GM23248 (cell line): ENCODE measurements around the gene DIO1. TPM values are rescaled to one million over a fixed set of nuclear protein-coding genes. Genes with fewer than 3 reads are reported as not detected.

ENCODE experiments used
- DNase-seq: peaks from one replicate; pipeline ENCODE4 v3.0.0-alpha.2; 2015
- H2AFZ ChIP-seq: fragments of 200-600 bp; sonication (generic); 2 replicates; pipeline ENCODE4 v1.6.1; 2016; ENCODE audit warnings: antibody characterized with exemption
- H3F3A ChIP-seq: fragments of 200-600 bp; sonication (generic); 2 replicates; pipeline ENCODE4 v1.6.1; 2016; ENCODE audit warnings: mild to moderate bottlenecking, antibody characterized with exemption, mixed run types; ENCODE audit not compliant: insufficient read depth
- H3K27ac ChIP-seq: fragments of 200-600 bp; sonication (generic); 2 replicates; pipeline ENCODE4 v1.5.1; 2016; ENCODE audit warnings: mild to moderate bottlenecking
- H3K27me3 ChIP-seq: fragments of 200-600 bp; sonication (generic); replicated peaks from 2 replicates; pipeline ENCODE4 v1.6.1; 2016; ENCODE audit warnings: mild to moderate bottlenecking; ENCODE audit not compliant: insufficient read depth
- H3K36me3 ChIP-seq: fragments of 200-600 bp; sonication (generic); 2 replicates; pipeline ENCODE4 v1.6.1; 2016; ENCODE audit warnings: low read depth, mild to moderate bottlenecking
- H3K4me1 ChIP-seq: fragments of 200-600 bp; sonication (generic); 2 replicates; pipeline ENCODE4 v1.6.1; 2016; ENCODE audit warnings: mild to moderate bottlenecking; ENCODE audit not compliant: insufficient read depth
- H3K4me2 ChIP-seq: fragments of 200-600 bp; sonication (generic); one replicate; pipeline ENCODE4 v1.6.1; 2016; ENCODE audit warnings: mild to moderate bottlenecking; ENCODE audit not compliant: unreplicated experiment
- H3K4me3 ChIP-seq: fragments of 200-600 bp; sonication (generic); 2 replicates; pipeline ENCODE4 v1.5.1; 2016; ENCODE audit warnings: mild to moderate bottlenecking
- H3K79me2 ChIP-seq: fragments of 200-600 bp; sonication (generic); 2 replicates; pipeline ENCODE4 v1.6.1; 2016; ENCODE audit warnings: mild to moderate bottlenecking; ENCODE audit not compliant: insufficient read depth
- H3K9ac ChIP-seq: fragments of 200-600 bp; sonication (generic); 2 replicates; pipeline ENCODE4 v1.6.1; 2016; ENCODE audit warnings: mild to moderate bottlenecking
- H3K9me2 ChIP-seq: fragments of 200-600 bp; sonication (generic); 2 replicates; pipeline ENCODE4 v1.6.1; 2016; ENCODE audit warnings: mixed run types, mild to moderate bottlenecking, moderate library complexity; ENCODE audit not compliant: insufficient read depth
- H3K9me3 ChIP-seq: fragments of 200-600 bp; sonication (generic); one replicate; pipeline ENCODE4 v1.6.1; 2017; ENCODE audit warnings: low read depth
- H4K20me1 ChIP-seq: fragments of 200-600 bp; sonication (generic); 2 replicates; pipeline ENCODE4 v1.6.0; 2016; ENCODE audit not compliant: insufficient read depth
- EZH2 ChIP-seq: fragments of 200-600 bp; sonication (generic); IDR thresholded peaks from 2 replicates; pipeline ENCODE4 v1.6.1; 2018; ENCODE audit warnings: antibody characterized with exemption, mild to moderate bottlenecking; ENCODE audit not compliant: insufficient read depth, poor library complexity, severe bottlenecking
- EZH2phosphoT487 ChIP-seq: fragments of 200-600 bp; sonication (generic); IDR thresholded peaks from 2 replicates; pipeline ENCODE4 v1.6.1; 2018; ENCODE audit warnings: antibody characterized with exemption, moderate library complexity, mild to moderate bottlenecking, low read depth; ENCODE audit not compliant: insufficient read depth
- WGBS, 2 experiments: methylation state at CpG; one replicate each; pipeline ENCODE4 v1.1.6; 2015 to 2017; ENCODE audit warnings: low lambda C conversion rate in 2 of 2, low coverage in 1 of 2; ENCODE audit errors: missing lambda C conversion rate in 2 of 2; 5-methylcytosine and 5-hydroxymethylcytosine counted together
- in situ Hi-C: fragments of 300-500 bp; cut with MboI; formaldehyde crosslinking; loops from 2 replicates; pipeline ENCODE4 v1.15.0; 2020
- polyA plus RNA-seq: library from polyadenylated mRNA; unstranded; fragments of >200 nt; fragmentation: Nextera tagmentation; extraction: Ambion mirVana; gene quantifications from 2 replicates; pipeline ENCODE4 v1.2.1, GENCODE V29; 2016
- total RNA-seq: library from RNA; depleted of rRNA; stranded (reverse); fragments of >200 nt; shearing (Covaris generic); gene quantifications from 2 replicates; pipeline ENCODE4 v1.2.3, GENCODE V29; 2014

DIO1 gene
- total and polyA plus RNA-seq, 2 experiments from 2014 or later = not detected

- in situ Hi-C loops = no loop called here
- Histone ChIP-seq H3K27ac (no peak overlapping the region), H2AFZ (no peak overlapping the region), H3K4me2 (no peak overlapping the region), H3K36me3 (no peaks in the 10 kb centered on the region), H3K79me2 (no peaks in the 10 kb centered on the region), H3K9me3 (no peaks in the 10 kb centered on the region), H4K20me1 (no peaks in the 10 kb centered on the region), H3K9me2 (no peaks in the 10 kb centered on the region), H3K9ac (no peak overlapping the region), H3F3A (peaks cover 2% of the 10 kb centered on the region; the same call in 1 of the 2 replicates), H3K27me3 (no peaks in the 10 kb centered on the region), H3K4me3 (no peak overlapping the region), H3K4me1 (no peaks in the 10 kb centered on the region)
- WGBS, 2 experiments = 88 to 92% methylated on average over 8 of the region's 8 CpGs
- TF ChIP-seq EZH2phosphoT487 = no peak
- DNase-seq = no peak
Measured at GRCh38 chr1:53905509-53905908, 11.5 kb downstream of the DIO1 start.

- H3K9ac ChIP-seq = no peak overlapping the region
- H4K20me1 ChIP-seq = no peaks in the 10 kb centered on the region
- H3K79me2 ChIP-seq = no peaks in the 10 kb centered on the region
- H3K9me2 ChIP-seq = no peaks in the 10 kb centered on the region
- H3F3A ChIP-seq = peaks cover 5% of the 10 kb centered on the region; the same call in 1 of the 2 replicates
- in situ Hi-C loops = no loop called here
- WGBS, 2 experiments = 92 to 94% methylated on average over 4 of the region's 4 CpGs
- DNase-seq = no peak
- H3K27me3 ChIP-seq = no peaks in the 10 kb centered on the region
- no peak for TF ChIP-seq EZH2
- no peak for TF ChIP-seq EZH2phosphoT487
- no peaks in the 10 kb centered on the region for H3K4me1 ChIP-seq
- no peaks in the 10 kb centered on the region for H3K36me3 ChIP-seq
- no peak overlapping the region for H3K27ac ChIP-seq
- H3K4me2 ChIP-seq = no peak overlapping the region
- H2AFZ ChIP-seq = no peak overlapping the region
- no peak overlapping the region for H3K4me3 ChIP-seq
- no peaks in the 10 kb centered on the region for H3K9me3 ChIP-seq
Measured at GRCh38 chr1:53906121-53906520, 12.1 kb downstream of the DIO1 start.

GRCh38 chr1:53909946-53910345 is 16.0 kb downstream of the DIO1 start:
- Histone ChIP-seq H4K20me1 (no peaks in the 10 kb centered on the region), H3K27me3 (no peaks in the 10 kb centered on the region), H3F3A (peaks cover 5% of the 10 kb centered on the region; the same call in 1 of the 2 replicates), H3K9ac (no peak overlapping the region), H3K9me2 (no peaks in the 10 kb centered on the region), H3K4me1 (no peaks in the 10 kb centered on the region), H3K79me2 (no peaks in the 10 kb centered on the region), H2AFZ (no peak overlapping the region), H3K9me3 (no peaks in the 10 kb centered on the region), H3K36me3 (0 out of 2 replicates have a peak, but pooled peaks cover 4% of the 10 kb centered on the region), H3K27ac (no peak overlapping the region), H3K4me3 (no peak overlapping the region), H3K4me2 (no peak overlapping the region)
- no peak for TF ChIP-seq EZH2phosphoT487
- TF ChIP-seq EZH2 = no peak
- in situ Hi-C loops = no loop called here
- WGBS, 2 experiments = 83 to 89% methylated on average over 3 of the region's 3 CpGs
- DNase-seq = no peak

GRCh38 chr1:53911442-53911841 is 17.5 kb downstream of the DIO1 start:
- H3K4me1 ChIP-seq = no peaks in the 10 kb centered on the region
- no peak overlapping the region for H3K4me3 ChIP-seq
- peaks cover 5% of the 10 kb centered on the region; the same call in 1 of the 2 replicates for H3F3A ChIP-seq
- no peak for DNase-seq
- H3K27ac ChIP-seq = no peak overlapping the region
- no peaks in the 10 kb centered on the region for H3K9me3 ChIP-seq
- H3K4me2 ChIP-seq = no peak overlapping the region
- no peaks in the 10 kb centered on the region for H3K27me3 ChIP-seq
- no peaks in the 10 kb centered on the region for H4K20me1 ChIP-seq
- TF ChIP-seq EZH2 = no peak
- no peak for TF ChIP-seq EZH2phosphoT487
- H3K9ac ChIP-seq = no peak overlapping the region
- no peak overlapping the region for H2AFZ ChIP-seq
- in situ Hi-C loops = no loop called here
- WGBS, 2 experiments = 94 to 97% methylated on average over 4 of the region's 4 CpGs
- H3K79me2 ChIP-seq = no peaks in the 10 kb centered on the region
- no peaks in the 10 kb centered on the region for H3K9me2 ChIP-seq
- peaks cover 8% of the 10 kb centered on the region; the same call in 1 of the 2 replicates for H3K36me3 ChIP-seq
